HepG2 (cell line): ENCODE data around the gene SDC3. TPM values are rescaled to one million over a fixed set of nuclear protein-coding genes. Genes with fewer than 3 reads are reported as not detected.

ENCODE experiments used
- LBX2 ChIP-seq: sonication (generic); formaldehyde crosslinking; IDR thresholded peaks from 2 replicates; pipeline ENCODE4 v1.5.0; 2020; ENCODE audit warnings: missing genetic modification reagents, mild to moderate bottlenecking, borderline replicate concordance
- ONECUT2 ChIP-seq: sonication (generic); formaldehyde crosslinking; IDR thresholded peaks from 2 replicates; pipeline ENCODE4 v1.4.0; 2020; ENCODE audit warnings: missing genetic modification reagents
- POLR2AphosphoS5 ChIP-seq: IDR thresholded peaks from 2 replicates; pipeline ENCODE4 v1.6.1; 2012; ENCODE audit warnings: low read depth, low read length
- SCMH1 ChIP-seq: sonication (generic); formaldehyde crosslinking; IDR thresholded peaks from 2 replicates; pipeline ENCODE4 v1.9.0; 2021; ENCODE audit warnings: missing genetic modification reagents, mild to moderate bottlenecking, borderline replicate concordance
- SP2 ChIP-seq: sonication (generic); formaldehyde crosslinking; IDR thresholded peaks from 2 replicates; pipeline ENCODE4 v1.5.1; 2020; ENCODE audit warnings: mild to moderate bottlenecking, missing genetic modification reagents
- TRAFD1 ChIP-seq: sonication (generic); formaldehyde crosslinking; IDR thresholded peaks from 2 replicates; pipeline ENCODE4 v1.5.1; 2020; ENCODE audit warnings: missing genetic modification reagents, mild to moderate bottlenecking, borderline replicate concordance
- ZBTB44 ChIP-seq: sonication (generic); formaldehyde crosslinking; IDR thresholded peaks from 2 replicates; pipeline ENCODE4 v1.4.0; 2020; ENCODE audit warnings: missing genetic modification reagents
- ZBTB49 ChIP-seq: sonication (generic); formaldehyde crosslinking; IDR thresholded peaks from 2 replicates; pipeline ENCODE4 v1.4.0; 2020; ENCODE audit warnings: missing genetic modification reagents, borderline replicate concordance
- ZMAT5 ChIP-seq: sonication (generic); formaldehyde crosslinking; IDR thresholded peaks from 2 replicates; pipeline ENCODE4 v1.5.0; 2020; ENCODE audit warnings: mild to moderate bottlenecking, low read depth, missing genetic modification reagents, borderline replicate concordance
- ZNF121 ChIP-seq: sonication (generic); formaldehyde crosslinking; IDR thresholded peaks from 2 replicates; pipeline ENCODE4 v1.5.0; 2020; ENCODE audit warnings: mild to moderate bottlenecking, missing genetic modification reagents
- ZNF44 ChIP-seq: sonication (generic); formaldehyde crosslinking; IDR thresholded peaks from 2 replicates; pipeline ENCODE4 v1.5.1; 2020; ENCODE audit warnings: mild to moderate bottlenecking, missing genetic modification reagents
- ZNF558 ChIP-seq: sonication (generic); formaldehyde crosslinking; IDR thresholded peaks from 2 replicates; pipeline ENCODE4 v1.9.0; 2022; ENCODE audit warnings: mild to moderate bottlenecking, missing genetic modification reagents, borderline replicate concordance
- ZNF709 ChIP-seq: sonication (generic); formaldehyde crosslinking; IDR thresholded peaks from 2 replicates; pipeline ENCODE4 v1.5.0; 2020; ENCODE audit warnings: mild to moderate bottlenecking, missing genetic modification reagents
- ZNF746 ChIP-seq: sonication (generic); formaldehyde crosslinking; IDR thresholded peaks from 2 replicates; pipeline ENCODE4 v1.8.0; 2022; ENCODE audit warnings: mild to moderate bottlenecking, missing genetic modification reagents
- ZNF790 ChIP-seq: sonication (generic); formaldehyde crosslinking; IDR thresholded peaks from 2 replicates; pipeline ENCODE4 v1.8.0; 2022; ENCODE audit warnings: missing genetic modification reagents, mild to moderate bottlenecking, borderline replicate concordance
- ZUFSP ChIP-seq: sonication (generic); formaldehyde crosslinking; IDR thresholded peaks from 2 replicates; pipeline ENCODE4 v1.9.0; 2021; ENCODE audit warnings: missing genetic modification reagents, mild to moderate bottlenecking, borderline replicate concordance
- ZZZ3 ChIP-seq: sonication (generic); formaldehyde crosslinking; IDR thresholded peaks from 2 replicates; pipeline ENCODE4 v1.4.0; 2020; ENCODE audit warnings: missing genetic modification reagents, mild to moderate bottlenecking, borderline replicate concordance
- polyA plus RNA-seq, 8 experiments: library from polyadenylated mRNA; depleted of rRNA in 3 of 8; stranded (reverse) in 7 of 8; unstranded in 1 of 8; fragments of >200 nt; fragmentation: Illumina TruSeq in 4 of 8; extraction: Trizol in 4 of 8; gene quantifications; 2 replicates each; pipeline versions ENCODE4 v1.2.1 to v1.2.3, GENCODE V29; 2011 to 2016; ENCODE audit warnings: low read depth in 4 of 8, missing spikeins in 1 of 8, mixed read lengths in 1 of 8; ENCODE audit not compliant: insufficient read depth in 1 of 8
- total RNA-seq, 5 experiments: library from RNA; depleted of rRNA; stranded (reverse); fragments of >200 nt; fragmentation: Illumina TruSeq; extraction: Trizol; gene quantifications; 2 replicates each; pipeline ENCODE4 v1.2.3, GENCODE V29; 2016; ENCODE audit warnings: low read depth in 1 of 5

The SDC3 gene
- total and polyA plus RNA-seq, 2 of the 13 experiments (the other 11 are each of a cell fraction or from before 2014, with no cell fraction given), result 0.49 to 0.84 TPM

- no peak for TF ChIP-seq ZNF746 (CRISPR knock-in tag)
- no peak for TF ChIP-seq ZNF558 (CRISPR knock-in tag)
- TF ChIP-seq SP2, result peak; percentile 80
- TF ChIP-seq ZMAT5 (CRISPR knock-in tag), result no peak
- TF ChIP-seq LBX2 (CRISPR knock-in tag), result no peak
- TF ChIP-seq ZZZ3, result no peak
- no peak for TF ChIP-seq ZNF790
- TF ChIP-seq SCMH1, result no peak
- TF ChIP-seq ONECUT2 (CRISPR knock-in tag), result no peak
- TF ChIP-seq TRAFD1 (CRISPR knock-in tag), result no peak
- TF ChIP-seq ZNF44 (CRISPR knock-in tag), result no peak
- no peak for TF ChIP-seq ZUFSP
- TF ChIP-seq ZBTB44 (CRISPR knock-in tag), result no peak
- TF ChIP-seq ZNF709 (CRISPR knock-in tag), result no peak
- TF ChIP-seq ZNF121 (CRISPR knock-in tag), result no peak
- TF ChIP-seq ZBTB49 (CRISPR knock-in tag), result no peak
- no peak for TF ChIP-seq POLR2AphosphoS5
Observed at GRCh38 chr1:30823969-30824735, 84.4 kb downstream of the SDC3 start (continued).
